Measurements from ENCODE around the gene RNF180.

DNA sequence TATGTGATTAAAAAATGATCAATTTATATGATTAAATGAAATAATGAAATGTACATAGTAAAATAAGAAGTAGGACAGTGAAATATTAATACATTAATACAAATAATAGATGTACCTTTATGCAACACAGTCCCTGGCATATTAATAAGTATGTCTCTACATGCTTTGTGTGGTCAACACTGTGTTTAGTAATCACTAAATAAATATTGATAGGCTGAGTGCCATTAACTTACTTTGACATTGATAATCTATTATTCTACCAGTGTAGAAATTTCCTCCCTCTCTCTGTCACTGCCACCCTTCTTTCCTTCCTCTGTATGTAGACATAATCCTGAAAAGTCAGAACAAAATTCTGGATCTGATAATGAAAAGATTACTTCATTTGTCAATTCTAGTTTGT lies 43.7 kb downstream of the RNF180 start:
- TF ChIP-seq EZH2 (IDR thresholded peaks at IDR 0.05) = no peak
- no peak for TF ChIP-seq POLR2AphosphoS5 (IDR thresholded peaks at IDR 0.05; ENCODE audit: borderline replicate concordance, low read depth, low read length)
- no peak for TF ChIP-seq FOXP2 (optimal IDR thresholded peaks at IDR 0.05; ENCODE audit: control extremely low read depth, extremely low read length, insufficient read depth)
